Upper lobe of right lung (tissue), 1 donor: ENCODE measurements around the gene CAND2. TPM values are rescaled to one million over a fixed set of nuclear protein-coding genes. Genes with fewer than 3 reads are reported as not detected.

Experiments used
- ATAC-seq: fragments of 200-7000 bp; cut with Tn5 transposase; one replicate; pipeline ENCODE4 v1.9.1; 2020; ENCODE audit warnings: mild to moderate bottlenecking, moderate library complexity
- DNase-seq: peaks from one replicate; pipeline ENCODE4 v3.0.0-alpha.2; 2020
- H3K27ac ChIP-seq: fragments of 200-600 bp; one replicate; pipeline ENCODE4 v1.8.0; 2022
- H3K27me3 ChIP-seq: fragments of 200-600 bp; one replicate; pipeline ENCODE4 v1.8.0; 2022; ENCODE audit warnings: mild to moderate bottlenecking
- H3K36me3 ChIP-seq: fragments of 200-600 bp; one replicate; pipeline ENCODE4 v1.8.0; 2022
- H3K4me1 ChIP-seq: fragments of 200-600 bp; one replicate; pipeline ENCODE4 v1.8.0; 2022
- H3K4me3 ChIP-seq: fragments of 200-600 bp; one replicate; pipeline ENCODE4 v1.8.0; 2022; ENCODE audit warnings: mild to moderate bottlenecking
- H3K9me3 ChIP-seq: fragments of 200-600 bp; one replicate; pipeline ENCODE4 v1.8.0; 2022
- intact Hi-C: fragments of 100-400 bp; cut with DNase I; formaldehyde crosslinking; loops from one replicate; pipeline ENCODE4 v1.11.0; 2022
- total RNA-seq: library from RNA; stranded (reverse); fragmentation: NEBNext Ultra II Directional; extraction: Animal tissue kit (Norgen Biotek cat#: 25700); gene quantifications from one replicate; pipeline ENCODE4 v1.2.1, GENCODE V29; 2021
- TF ChIP-seq, protein P1 (sequence below): fragments of 200-600 bp; IDR thresholded peaks from one replicate; pipeline ENCODE4 v1.8.0; 2022; ENCODE audit warnings: antibody characterized with exemption
- donor health status: DM: no; HTN: yes; CAD: no; lungs with severe emphysema.

Gene CAND2
- total RNA-seq, 1 donor from 2014 or later, result 7.8 TPM

DNA sequence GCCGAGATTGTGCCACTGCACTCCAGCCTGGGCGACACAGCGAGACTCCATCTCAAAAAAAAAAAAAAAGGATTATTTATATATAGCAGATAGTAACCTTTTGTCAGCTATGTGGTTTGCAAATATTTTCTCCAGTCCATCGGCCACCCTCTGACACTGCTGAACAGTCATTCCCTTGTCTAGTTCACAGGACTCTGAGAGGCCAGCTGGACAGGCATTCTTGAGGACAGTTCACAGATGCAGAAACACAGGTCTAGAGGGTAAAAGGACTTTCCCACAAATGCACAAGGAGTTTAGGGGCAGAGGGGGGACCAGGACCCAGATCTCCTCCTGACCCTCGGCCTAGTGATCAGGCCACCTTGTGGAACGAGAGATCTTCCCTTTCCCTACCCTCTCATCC lies 29.9 kb upstream of the CAND2 start:
- Histone ChIP-seq H3K27me3 (no peaks in the 10 kb centered on the region), H3K4me1 (no peaks in the 10 kb centered on the region), H3K9me3 (no peaks in the 10 kb centered on the region), H3K27ac (no peak overlapping the region), H3K36me3 (no peaks in the 10 kb centered on the region), H3K4me3 (no peak overlapping the region)
- DNase-seq, result no peak
- intact Hi-C loops, result no loop called here
- TF ChIP-seq, protein P1, sequence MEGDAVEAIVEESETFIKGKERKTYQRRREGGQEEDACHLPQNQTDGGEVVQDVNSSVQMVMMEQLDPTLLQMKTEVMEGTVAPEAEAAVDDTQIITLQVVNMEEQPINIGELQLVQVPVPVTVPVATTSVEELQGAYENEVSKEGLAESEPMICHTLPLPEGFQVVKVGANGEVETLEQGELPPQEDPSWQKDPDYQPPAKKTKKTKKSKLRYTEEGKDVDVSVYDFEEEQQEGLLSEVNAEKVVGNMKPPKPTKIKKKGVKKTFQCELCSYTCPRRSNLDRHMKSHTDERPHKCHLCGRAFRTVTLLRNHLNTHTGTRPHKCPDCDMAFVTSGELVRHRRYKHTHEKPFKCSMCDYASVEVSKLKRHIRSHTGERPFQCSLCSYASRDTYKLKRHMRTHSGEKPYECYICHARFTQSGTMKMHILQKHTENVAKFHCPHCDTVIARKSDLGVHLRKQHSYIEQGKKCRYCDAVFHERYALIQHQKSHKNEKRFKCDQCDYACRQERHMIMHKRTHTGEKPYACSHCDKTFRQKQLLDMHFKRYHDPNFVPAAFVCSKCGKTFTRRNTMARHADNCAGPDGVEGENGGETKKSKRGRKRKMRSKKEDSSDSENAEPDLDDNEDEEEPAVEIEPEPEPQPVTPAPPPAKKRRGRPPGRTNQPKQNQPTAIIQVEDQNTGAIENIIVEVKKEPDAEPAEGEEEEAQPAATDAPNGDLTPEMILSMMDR, result no peak
- ATAC-seq, result no peak

DNA sequence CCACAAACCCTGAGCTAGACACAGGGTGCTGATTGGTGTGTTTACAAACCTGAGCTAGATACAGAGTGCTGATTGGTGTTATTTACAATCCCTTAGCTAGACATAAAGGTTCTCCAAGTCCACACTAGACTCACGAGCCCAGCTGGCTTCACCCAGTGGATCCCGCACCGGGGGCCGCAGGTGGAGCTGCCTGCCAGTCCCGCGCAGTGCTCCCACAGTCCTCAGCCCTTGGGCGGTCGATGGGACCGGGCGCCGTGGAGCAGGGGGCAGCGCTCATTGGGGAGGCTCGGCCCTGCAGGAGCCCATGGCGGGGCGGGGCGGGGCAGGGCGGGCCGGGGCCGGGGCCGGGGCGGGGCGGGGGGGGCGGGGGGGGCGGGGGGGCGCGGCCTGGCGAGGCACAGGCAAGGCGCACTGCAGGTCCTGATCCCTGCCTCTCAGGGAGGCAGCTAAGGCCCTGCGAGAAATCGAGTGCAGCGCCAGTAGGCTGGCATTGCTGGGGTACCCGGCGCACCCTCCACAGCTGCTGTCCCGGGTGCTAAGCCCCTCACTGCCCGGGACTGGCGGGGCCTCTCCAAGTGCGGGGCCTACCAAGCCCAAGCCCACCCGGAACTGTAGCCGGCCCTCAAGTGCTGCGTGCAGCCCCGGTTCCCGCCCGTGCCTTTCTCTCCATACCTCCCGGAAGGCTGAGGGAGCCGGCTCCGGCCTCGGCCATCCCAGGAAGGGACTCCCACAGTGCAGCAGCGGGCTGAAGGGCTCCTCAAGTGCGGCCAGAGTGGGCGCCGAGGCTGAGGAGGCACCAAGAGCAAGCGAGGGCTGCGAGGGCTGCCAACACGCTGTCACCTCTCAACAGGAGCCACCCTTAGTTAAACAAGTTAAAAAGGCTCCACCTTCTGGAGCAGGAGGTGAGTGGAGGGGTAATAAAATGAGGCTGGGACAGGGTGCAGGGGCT lies 27.6 kb upstream of the CAND2 start:
- TF ChIP-seq, protein P1, result no peak
- H3K27ac ChIP-seq, result no peak overlapping the region
- H3K4me3 ChIP-seq, result no peak overlapping the region
- no peaks in the 10 kb centered on the region for H3K27me3 ChIP-seq
- no peaks in the 10 kb centered on the region for H3K36me3 ChIP-seq
- DNase-seq (peak; percentile 76), ATAC-seq (peak; percentile 56)
- intact Hi-C loops, result no loop called here
- H3K4me1 ChIP-seq, result no peaks in the 10 kb centered on the region
- no peaks in the 10 kb centered on the region for H3K9me3 ChIP-seq

DNA sequence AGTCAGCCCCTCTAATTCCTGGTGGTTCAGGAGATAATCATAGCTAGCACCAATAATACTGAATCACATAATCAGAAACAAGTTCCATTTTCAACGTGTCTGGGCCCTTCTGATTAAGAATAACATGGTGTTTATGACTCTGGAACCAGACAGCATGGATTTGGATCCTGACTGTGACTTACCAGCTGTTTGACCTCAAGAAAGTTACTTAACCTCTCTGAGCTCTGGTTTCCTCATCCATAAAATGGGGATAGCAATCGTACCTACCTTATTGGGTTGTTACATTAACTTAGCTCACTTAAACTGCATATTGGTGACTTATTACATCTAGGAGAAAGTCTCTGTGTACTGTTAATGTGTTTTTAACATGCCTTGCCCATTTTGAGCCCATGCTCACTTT lies 26.7 kb upstream of the CAND2 start:
- intact Hi-C loops, result no loop called here
- Histone ChIP-seq H3K9me3 (no peaks in the 10 kb centered on the region), H3K4me3 (no peak overlapping the region), H3K27me3 (no peaks in the 10 kb centered on the region), H3K4me1 (no peaks in the 10 kb centered on the region), H3K27ac (no peak overlapping the region), H3K36me3 (no peaks in the 10 kb centered on the region)
- DNase-seq (no peak), ATAC-seq (no peak)
- TF ChIP-seq, protein P1, result no peak

DNA sequence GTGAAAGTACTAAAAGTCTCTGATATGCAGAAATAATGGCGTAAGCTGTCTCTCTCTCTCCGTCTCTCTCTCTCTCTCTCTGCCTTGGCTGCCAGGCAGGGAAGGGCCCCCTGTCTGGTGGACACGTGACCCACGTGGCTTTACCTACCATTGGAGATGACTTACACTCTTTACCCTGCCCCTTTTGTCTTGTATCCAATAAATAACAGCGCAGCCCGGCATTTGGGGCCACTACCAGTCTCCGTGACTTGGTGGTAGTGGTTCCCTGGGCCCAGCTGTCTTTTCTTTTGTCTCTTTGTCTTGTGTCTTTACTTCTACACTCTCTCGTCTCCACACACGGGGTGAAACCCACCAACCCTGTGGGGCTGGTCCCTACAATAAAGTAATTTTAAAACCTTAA lies 25.2 kb upstream of the CAND2 start:
- H3K4me1 ChIP-seq, result no peaks in the 10 kb centered on the region
- no peak for ATAC-seq
- H3K9me3 ChIP-seq, result no peaks in the 10 kb centered on the region
- no peaks in the 10 kb centered on the region for H3K27me3 ChIP-seq
- TF ChIP-seq, protein P1, result no peak
- H3K27ac ChIP-seq, result no peak overlapping the region
- H3K4me3 ChIP-seq, result no peak overlapping the region
- intact Hi-C loops, result no loop called here
- no peaks in the 10 kb centered on the region for H3K36me3 ChIP-seq
- no peak for DNase-seq

DNA sequence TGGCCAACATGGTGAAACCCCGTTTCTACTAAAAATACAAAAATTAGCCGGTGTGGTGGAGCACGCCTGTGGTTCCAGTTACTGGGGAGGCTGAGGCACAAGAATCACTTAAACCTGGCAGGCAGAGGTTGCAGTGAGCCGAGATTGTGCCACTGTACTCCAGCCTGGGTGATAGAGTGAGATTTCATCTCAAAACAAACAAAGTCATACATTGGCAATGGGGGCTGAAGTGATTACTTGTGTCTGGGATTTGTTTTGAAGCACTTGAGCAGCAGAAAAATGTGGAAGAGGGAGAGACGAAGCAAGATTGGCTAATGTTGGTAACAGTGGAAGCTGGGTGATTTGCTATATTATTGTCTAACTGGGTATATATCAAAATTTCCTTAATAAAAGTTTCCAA lies 24.0 kb upstream of the CAND2 start:
- no peaks in the 10 kb centered on the region for H3K9me3 ChIP-seq
- no peak overlapping the region for H3K4me3 ChIP-seq

More for the DNA sequence above, 24.0 kb upstream of the CAND2 start:
- Histone ChIP-seq H3K27ac (no peak overlapping the region), H3K4me1 (no peaks in the 10 kb centered on the region), H3K27me3 (no peaks in the 10 kb centered on the region), H3K36me3 (no peaks in the 10 kb centered on the region)
- intact Hi-C loops, result no loop called here
- no peak for ATAC-seq
- TF ChIP-seq, protein P1, result no peak
- peak; percentile 1 for DNase-seq
